Activated CD8-positive, alpha-beta T cell treated with anti-CD3 and anti-CD28 coated beads for 36 hours (primary cell): ENCODE data around the gene DPH5. TPM values are rescaled to one million over a fixed set of nuclear protein-coding genes. Genes with fewer than 3 reads are reported as not detected.
"Not testable (repeated sequence)": the region's sequence is repeated elsewhere in the genome, so short reads cannot be mapped to it uniquely, and the experiment has no call there.

ENCODE experiments used
- ATAC-seq: fragments of 200-7000 bp; cut with Tn5 transposase; one replicate; pipeline ENCODE4 v1.10.0; 2021; ENCODE audit warnings: mild to moderate bottlenecking, moderate library complexity
- CTCF ChIA-PET: fragments of 350-600 bp; sonication (Branson Sonifier 250); formaldehyde crosslinking; loops from one replicate; lab custom pipeline; 2021; ENCODE audit warnings: antibody characterized with exemption; lab: Charles Lee
- POLR2A ChIA-PET: fragments of 350-600 bp; sonication (Branson Sonifier 250); formaldehyde crosslinking; loops from one replicate; lab custom pipeline; 2021; ENCODE audit warnings: antibody characterized with exemption; lab: Charles Lee
- DNase-seq: peaks from one replicate; pipeline ENCODE4 v3.0.0-alpha.2; 2020
- H3K27ac Mint-ChIP-seq: one replicate; pipeline ENCODE4 v1.8.0; 2021; ENCODE audit warnings: mild to moderate bottlenecking, mixed read lengths
- H3K27me3 Mint-ChIP-seq: one replicate; pipeline ENCODE4 v1.8.0; 2021; ENCODE audit warnings: mixed read lengths
- H3K36me3 Mint-ChIP-seq: one replicate; pipeline ENCODE4 v1.8.0; 2021; ENCODE audit warnings: low read depth, mixed read lengths
- H3K4me1 Mint-ChIP-seq: one replicate; pipeline ENCODE4 v1.8.0; 2021; ENCODE audit warnings: low read depth, mixed read lengths
- H3K4me3 Mint-ChIP-seq: one replicate; pipeline ENCODE4 v1.8.0; 2021; ENCODE audit warnings: mild to moderate bottlenecking, moderate library complexity, mixed read lengths
- H3K9me3 Mint-ChIP-seq: one replicate; pipeline ENCODE4 v1.8.0; 2021; ENCODE audit warnings: mixed read lengths
- CTCF ChIP-seq: fragments of 200-600 bp; IDR thresholded peaks from one replicate; pipeline ENCODE4 v1.8.0; 2022; ENCODE audit warnings: antibody characterized with exemption, mild to moderate bottlenecking
- intact Hi-C: fragments of 100-400 bp; cut with micrococcal nuclease; formaldehyde crosslinking; loops from one replicate; pipeline ENCODE4 v1.10.0; 2022
- total RNA-seq, 2 experiments: library from RNA; stranded (reverse); gene quantifications; one replicate each; pipeline ENCODE4 v1.2.3, GENCODE V29; 2021

Gene DPH5
- total RNA-seq, 2 experiments from 2014 or later: 77.3 to 77.4 TPM

- no peak for DNase-seq
- H3K4me1 Mint-ChIP-seq: peaks cover 51% of the 10 kb centered on the region
- POLR2A ChIA-PET: interaction anchor here (1.0 kb wide), 1 partner anchor 11 kb away, joined by 3 read pairs; the partner anchor contains the start of gene DPH5
Observed at GRCh38 chr1:101037316-101037715, 11.7 kb upstream of the DPH5 start.

GRCh38 chr1:101033017-101033416, 7.4 kb upstream of the DPH5 start:
- no peak for TF ChIP-seq CTCF
- ChIA-PET POLR2A (no interaction called here), CTCF (no interaction called here)
- Mint-ChIP-seq H3K4me3 (no peak overlapping the region), H3K9me3 (peaks cover 6% of the 10 kb centered on the region), H3K4me1 (peaks cover 58% of the 10 kb centered on the region), H3K36me3 (peaks cover 63% of the 10 kb centered on the region), H3K27me3 (no peaks in the 10 kb centered on the region), H3K27ac (no peak overlapping the region)
- no peak for DNase-seq
- intact Hi-C loops: no loop called here
- no peak for ATAC-seq

More at GRCh38 chr1:101037316-101037715, 11.7 kb upstream of the DPH5 start:
- Mint-ChIP-seq H3K36me3 (peaks cover 36% of the 10 kb centered on the region), H3K27ac (no peak overlapping the region), H3K4me3 (no peak overlapping the region), H3K27me3 (no peaks in the 10 kb centered on the region), H3K9me3 (peaks cover 22% of the 10 kb centered on the region)
- TF ChIP-seq CTCF: no peak
- intact Hi-C loops: no loop called here
- ATAC-seq: no peak
- CTCF ChIA-PET: interaction anchor here (1.2 kb wide), 2 partner anchors 9 to 202 kb away, joined by 3 read pairs; no protein-coding TSS in a partner anchor

- peaks cover 65% of the 10 kb centered on the region for H3K36me3 Mint-ChIP-seq
- ATAC-seq, H3K9me3 Mint-ChIP-seq, DNase-seq, CTCF ChIA-PET, H3K27ac Mint-ChIP-seq, H3K27me3 Mint-ChIP-seq, intact Hi-C loops, H3K4me3 Mint-ChIP-seq: not testable (repeated sequence)
- POLR2A ChIA-PET: interaction anchor here (0.9 kb wide), 1 partner anchor 8 kb away, joined by 3 read pairs; no protein-coding TSS in a partner anchor
- peaks cover 63% of the 10 kb centered on the region for H3K4me1 Mint-ChIP-seq
Observed at GRCh38 chr1:101032129-101032528, 6.5 kb upstream of the DPH5 start.

GRCh38 chr1:101030881-101031280, 5.3 kb upstream of the DPH5 start:
- DNase-seq (no peak), ATAC-seq (no peak)
- CTCF ChIA-PET: interaction anchor here (1.6 kb wide), 1 partner anchor 25 kb away, joined by 3 read pairs; no protein-coding TSS in a partner anchor
- no peaks in the 10 kb centered on the region for H3K27me3 Mint-ChIP-seq
- peaks cover 68% of the 10 kb centered on the region for H3K36me3 Mint-ChIP-seq
- no peak for TF ChIP-seq CTCF
- no peak overlapping the region for H3K4me3 Mint-ChIP-seq
- H3K4me1 Mint-ChIP-seq: peaks cover 63% of the 10 kb centered on the region
- H3K27ac Mint-ChIP-seq: peak overlapping the region; percentile 58
- intact Hi-C loops: no loop called here
- POLR2A ChIA-PET: no interaction called here
- peaks cover 6% of the 10 kb centered on the region for H3K9me3 Mint-ChIP-seq

GRCh38 chr1:101029184-101029583, 3.6 kb upstream of the DPH5 start:
- Mint-ChIP-seq H3K27ac (peak overlapping the region; percentile 42), H3K4me3 (peak overlapping the region; percentile 18), H3K36me3 (peaks cover 67% of the 10 kb centered on the region), H3K4me1 (peaks cover 51% of the 10 kb centered on the region), H3K9me3 (peaks cover 6% of the 10 kb centered on the region), H3K27me3 (no peaks in the 10 kb centered on the region)
- CTCF ChIA-PET: no interaction called here
- intact Hi-C loops: loop anchor here (5.0 to 10.0 kb wide), 4 partner anchors 43 to 213 kb away; no protein-coding TSS in a partner anchor
- POLR2A ChIA-PET: interaction anchor here (0.6 to 1.5 kb wide), 2 partner anchors 139 to 209 kb away, joined by 3 to 5 read pairs; no protein-coding TSS in a partner anchor
- no peak for TF ChIP-seq CTCF
- DNase-seq: no peak
- ATAC-seq: no peak
